DND-41 (cell line): ENCODE results near the gene TLCD5.

Source experiments
- EZH2 ChIP-seq: IDR thresholded peaks from 3 replicates; pipeline ENCODE4 v1.6.1; 2012; ENCODE audit warnings: borderline replicate concordance, low read depth, mild to moderate bottlenecking, moderate library complexity, low read length, inconsistent platforms; ENCODE audit not compliant: severe bottlenecking
- TF ChIP-seq, protein P1 (sequence below): IDR thresholded peaks from 2 replicates; pipeline ENCODE4 v1.5.1; 2012; ENCODE audit warnings: borderline replicate concordance, low read length, moderate library complexity, mild to moderate bottlenecking; ENCODE audit not compliant: poor library complexity, severe bottlenecking; ENCODE audit errors: extremely low read depth

- TF ChIP-seq, protein P1, sequence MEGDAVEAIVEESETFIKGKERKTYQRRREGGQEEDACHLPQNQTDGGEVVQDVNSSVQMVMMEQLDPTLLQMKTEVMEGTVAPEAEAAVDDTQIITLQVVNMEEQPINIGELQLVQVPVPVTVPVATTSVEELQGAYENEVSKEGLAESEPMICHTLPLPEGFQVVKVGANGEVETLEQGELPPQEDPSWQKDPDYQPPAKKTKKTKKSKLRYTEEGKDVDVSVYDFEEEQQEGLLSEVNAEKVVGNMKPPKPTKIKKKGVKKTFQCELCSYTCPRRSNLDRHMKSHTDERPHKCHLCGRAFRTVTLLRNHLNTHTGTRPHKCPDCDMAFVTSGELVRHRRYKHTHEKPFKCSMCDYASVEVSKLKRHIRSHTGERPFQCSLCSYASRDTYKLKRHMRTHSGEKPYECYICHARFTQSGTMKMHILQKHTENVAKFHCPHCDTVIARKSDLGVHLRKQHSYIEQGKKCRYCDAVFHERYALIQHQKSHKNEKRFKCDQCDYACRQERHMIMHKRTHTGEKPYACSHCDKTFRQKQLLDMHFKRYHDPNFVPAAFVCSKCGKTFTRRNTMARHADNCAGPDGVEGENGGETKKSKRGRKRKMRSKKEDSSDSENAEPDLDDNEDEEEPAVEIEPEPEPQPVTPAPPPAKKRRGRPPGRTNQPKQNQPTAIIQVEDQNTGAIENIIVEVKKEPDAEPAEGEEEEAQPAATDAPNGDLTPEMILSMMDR = no peak
- no peak for TF ChIP-seq EZH2
Measured at GRCh38 chr11:120381401-120381800, 56.3 kb downstream of the TLCD5 start.
